ENCODE results near the gene CLCNKA. TPM values are rescaled to one million over a fixed set of nuclear protein-coding genes. Genes with fewer than 3 reads are reported as not detected.
"Not testable (repeated sequence)": the region's sequence is repeated elsewhere in the genome, so short reads cannot be mapped to it uniquely, and the experiment has no call there.

CLCNKA gene
- total RNA-seq, 1 donor from 2014 or later: under 0.01 TPM

DNA sequence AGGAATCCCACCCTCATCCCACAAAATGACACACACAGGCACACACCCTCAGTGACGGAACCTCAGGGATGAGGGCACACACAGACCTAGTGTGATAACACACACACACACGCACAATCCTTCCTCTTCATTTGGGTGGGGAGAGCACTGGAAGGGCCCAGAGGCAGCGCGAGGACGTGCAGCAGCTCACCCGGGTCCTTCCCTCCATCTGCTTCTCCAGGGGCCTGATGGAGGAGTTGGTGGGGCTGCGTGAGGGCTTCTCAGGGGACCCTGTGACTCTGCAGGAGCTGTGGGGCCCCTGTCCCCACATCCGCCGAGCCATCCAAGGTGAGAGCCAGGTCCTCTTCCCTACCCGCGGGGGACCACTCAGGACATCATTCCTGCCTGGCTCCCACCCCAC lies 557 bp downstream of the CLCNKA start:
- H3K27me3 ChIP-seq (ENCODE audit: control insufficient read depth in 3 of 3, insufficient read depth in 3 of 3, low read length in 3 of 3): peaks cover 0 to 2% (median 0%) of the 10 kb centered on the region in 3 donors
- no peak overlapping the region for H3K4me3 ChIP-seq (ENCODE audit: low read length in 3 of 3)
- H3K9ac ChIP-seq (ENCODE audit: low read depth in 1 of 3, low read length in 3 of 3): peak overlapping the region in 2 of 3 donors; percentile 32 to 74
- H3K36me3 ChIP-seq (ENCODE audit: control insufficient read depth in 3 of 3, insufficient read depth in 3 of 3, low read length in 3 of 3): peaks cover 0 to 3% (median 0%) of the 10 kb centered on the region in 3 donors
- H3K4me1 ChIP-seq (ENCODE audit: control insufficient read depth in 3 of 3, insufficient read depth in 3 of 3, low read length in 3 of 3): peaks cover 27 to 55% (median 54%) of the 10 kb centered on the region in 3 donors
- no peaks in the 10 kb centered on the region for H3K9me3 ChIP-seq (ENCODE audit: control insufficient read depth in 3 of 3, low read length in 3 of 3)
- H3K27ac ChIP-seq (ENCODE audit: low read depth, low read length): peak overlapping the region; percentile 99

DNA sequence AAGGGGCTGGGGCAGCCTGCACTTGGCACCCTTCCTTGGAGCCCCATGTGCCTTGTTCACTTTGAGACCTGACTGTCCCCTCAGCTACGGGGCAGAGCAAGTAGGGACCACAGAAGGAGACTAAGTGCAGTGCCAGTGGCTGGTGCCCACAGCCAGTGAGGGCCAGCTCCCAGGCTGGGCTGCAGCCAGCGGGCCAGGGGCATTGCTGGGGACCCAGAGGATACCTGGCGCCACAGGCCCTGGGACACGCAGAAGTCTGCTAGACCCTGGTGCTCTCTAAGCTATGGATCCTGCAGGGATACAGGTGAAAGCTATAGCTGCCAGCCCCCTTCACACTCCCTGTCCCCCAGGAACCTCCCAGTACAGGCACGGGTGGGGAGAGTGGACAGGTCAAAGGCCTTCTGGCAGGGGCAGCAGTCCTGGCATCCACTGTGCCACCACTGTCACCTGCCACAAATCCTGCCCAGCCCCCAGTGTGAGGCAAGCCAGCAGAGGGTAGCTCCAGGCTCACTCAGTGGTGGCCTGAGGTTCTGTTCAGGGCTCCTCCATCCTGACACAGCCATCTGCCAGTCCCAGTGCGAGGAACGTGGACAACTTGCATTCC lies 1.3 kb downstream of the CLCNKA start:
- peak overlapping the region in 2 of 3 donors; percentile 12 to 45 for H3K9ac ChIP-seq (ENCODE audit: low read depth in 1 of 3, low read length in 3 of 3)
- H3K27me3 ChIP-seq (ENCODE audit: control insufficient read depth in 3 of 3, insufficient read depth in 3 of 3, low read length in 3 of 3): peaks cover 0 to 7% (median under 1%) of the 10 kb centered on the region in 3 donors
- no peaks in the 10 kb centered on the region for H3K36me3 ChIP-seq (ENCODE audit: control insufficient read depth in 3 of 3, insufficient read depth in 3 of 3, low read length in 3 of 3)
- H3K4me1 ChIP-seq (ENCODE audit: control insufficient read depth in 3 of 3, insufficient read depth in 3 of 3, low read length in 3 of 3): peaks cover 24 to 52% (median 51%) of the 10 kb centered on the region in 3 donors
- no peak overlapping the region for H3K4me3 ChIP-seq (ENCODE audit: low read length in 3 of 3)
- no peaks in the 10 kb centered on the region for H3K9me3 ChIP-seq (ENCODE audit: control insufficient read depth in 3 of 3, low read length in 3 of 3)
- H3K27ac ChIP-seq (ENCODE audit: low read depth, low read length): no peak overlapping the region

DNA sequence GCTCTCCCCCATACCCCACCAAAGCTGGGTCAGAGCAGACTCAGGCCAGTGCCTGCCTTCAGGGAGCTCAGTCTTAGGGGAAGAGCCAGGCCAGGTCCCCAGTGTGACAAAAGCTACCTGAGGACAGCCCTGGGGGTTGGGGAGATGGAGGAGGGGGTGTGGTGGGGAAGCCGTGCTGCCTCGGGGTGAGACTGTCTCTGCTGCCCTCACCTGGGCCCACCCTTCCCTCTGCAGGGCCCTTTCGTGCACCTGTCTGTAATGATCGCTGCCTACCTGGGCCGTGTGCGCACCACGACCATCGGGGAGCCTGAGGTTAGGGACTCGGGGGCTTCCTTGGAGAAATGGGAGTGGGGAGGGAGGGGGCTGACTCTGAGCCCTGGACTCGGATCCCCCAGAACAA lies 4.5 kb downstream of the CLCNKA start:
- peaks cover 0 to 14% (median 6%) of the 10 kb centered on the region in 3 donors for H3K27me3 ChIP-seq (ENCODE audit: control insufficient read depth in 3 of 3, insufficient read depth in 3 of 3, low read length in 3 of 3)
- not testable (repeated sequence) for H3K36me3 ChIP-seq (ENCODE audit: control insufficient read depth in 3 of 3, insufficient read depth in 3 of 3, low read length in 3 of 3); H3K4me3 ChIP-seq (ENCODE audit: low read length in 3 of 3); H3K9me3 ChIP-seq (ENCODE audit: control insufficient read depth in 3 of 3, low read length in 3 of 3); H3K27ac ChIP-seq (ENCODE audit: low read depth, low read length); H3K9ac ChIP-seq (ENCODE audit: low read depth in 1 of 3, low read length in 3 of 3)
- peaks cover 0 to 25% (median 23%) of the 10 kb centered on the region in 3 donors for H3K4me1 ChIP-seq (ENCODE audit: control insufficient read depth in 3 of 3, insufficient read depth in 3 of 3, low read length in 3 of 3)

DNA sequence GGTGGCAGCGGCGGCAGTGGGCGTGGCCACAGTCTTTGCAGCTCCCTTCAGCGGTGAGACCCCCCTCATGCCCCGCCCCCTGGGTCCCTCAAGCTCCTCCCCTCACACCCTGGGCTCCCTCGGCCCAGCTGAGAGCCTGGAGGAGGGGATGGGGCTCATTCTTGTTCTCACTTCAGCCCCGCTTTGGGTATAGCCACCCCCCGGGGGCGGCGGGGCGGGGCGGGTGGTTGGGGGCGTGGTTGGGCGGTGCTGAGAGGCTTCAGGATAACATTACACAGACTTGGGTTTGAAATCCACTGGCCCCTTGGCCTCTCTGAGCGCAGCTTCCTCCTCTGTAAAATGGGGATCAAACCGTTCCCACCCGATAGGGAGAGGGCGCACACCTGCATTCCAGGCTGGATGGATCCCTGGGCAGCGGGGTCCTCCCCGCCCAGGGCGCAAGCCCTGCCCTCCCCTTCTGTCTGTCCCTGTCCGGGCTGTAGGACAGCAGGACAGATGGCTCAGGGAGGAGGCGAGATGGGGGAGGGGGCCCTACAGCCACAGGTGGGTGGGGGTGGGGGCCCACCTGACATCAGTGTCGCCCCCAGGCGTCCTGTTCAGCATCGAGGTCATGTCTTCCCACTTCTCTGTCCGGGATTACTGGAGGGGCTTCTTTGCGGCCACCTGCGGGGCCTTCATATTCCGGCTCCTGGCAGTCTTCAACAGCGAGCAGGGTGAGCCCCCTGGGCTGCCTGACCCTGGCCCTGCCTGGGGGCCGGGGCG lies 5.1 kb downstream of the CLCNKA start:
- Histone ChIP-seq H3K4me3 (ENCODE audit: low read length in 3 of 3) (peak overlapping the region in 1 of 3 donors; percentile 29), H3K27ac (ENCODE audit: low read depth, low read length) (no peak overlapping the region), H3K36me3 (ENCODE audit: control insufficient read depth in 3 of 3, insufficient read depth in 3 of 3, low read length in 3 of 3) (no peaks in the 10 kb centered on the region), H3K4me1 (ENCODE audit: control insufficient read depth in 3 of 3, insufficient read depth in 3 of 3, low read length in 3 of 3) (peaks cover 0 to 19% (median 17%) of the 10 kb centered on the region in 3 donors), H3K9ac (ENCODE audit: low read depth in 1 of 3, low read length in 3 of 3) (peak overlapping the region in 1 of 3 donors; percentile 40), H3K9me3 (ENCODE audit: control insufficient read depth in 3 of 3, low read length in 3 of 3) (no peaks in the 10 kb centered on the region), H3K27me3 (ENCODE audit: control insufficient read depth in 3 of 3, insufficient read depth in 3 of 3, low read length in 3 of 3) (peaks cover 0 to 14% (median 6%) of the 10 kb centered on the region in 3 donors)

DNA sequence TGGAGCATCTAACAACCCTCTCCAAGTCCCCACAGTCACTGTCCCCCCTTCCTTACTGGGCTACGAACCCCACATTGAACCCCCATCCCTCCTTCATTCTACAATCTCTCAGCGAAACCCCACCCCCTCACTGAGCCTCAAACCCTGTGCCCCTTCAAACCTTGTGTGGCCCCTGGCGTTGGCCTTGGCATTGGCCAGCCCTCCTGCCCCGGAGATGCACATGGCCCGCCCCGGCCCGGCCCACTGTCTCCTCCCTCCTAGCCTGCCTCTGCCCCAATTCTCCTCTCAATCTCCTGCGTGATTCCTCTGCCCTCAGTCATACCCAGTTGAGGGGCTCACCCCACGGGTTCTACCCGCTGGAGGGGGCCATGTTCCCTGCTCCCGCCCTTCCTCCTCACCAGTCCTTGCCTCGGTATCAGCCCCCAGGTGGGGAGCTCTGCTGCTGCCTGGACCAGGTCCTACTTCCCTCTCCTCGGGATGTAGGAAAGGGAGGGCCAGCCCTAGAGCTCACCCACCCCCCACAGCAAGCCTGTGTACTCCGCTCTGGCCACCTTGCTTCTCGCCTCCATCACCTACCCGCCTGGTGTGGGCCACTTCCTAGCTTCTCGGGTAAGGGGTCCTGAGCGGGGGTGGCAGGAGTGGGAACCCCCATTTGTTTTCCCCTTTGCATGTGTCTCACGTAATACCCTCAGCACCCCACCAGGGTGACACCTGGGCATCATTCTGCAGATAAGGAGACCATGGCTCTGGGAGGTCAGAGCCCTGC lies 6.6 kb downstream of the CLCNKA start:
- peaks cover 0 to 14% (median 6%) of the 10 kb centered on the region in 3 donors for H3K27me3 ChIP-seq (ENCODE audit: control insufficient read depth in 3 of 3, insufficient read depth in 3 of 3, low read length in 3 of 3)
- H3K36me3 ChIP-seq (ENCODE audit: control insufficient read depth in 3 of 3, insufficient read depth in 3 of 3, low read length in 3 of 3): no peaks in the 10 kb centered on the region
- H3K27ac ChIP-seq (ENCODE audit: low read depth, low read length): no peak overlapping the region
- H3K9me3 ChIP-seq (ENCODE audit: control insufficient read depth in 3 of 3, low read length in 3 of 3): no peaks in the 10 kb centered on the region
- no peak overlapping the region for H3K4me3 ChIP-seq (ENCODE audit: low read length in 3 of 3)
- H3K4me1 ChIP-seq (ENCODE audit: control insufficient read depth in 3 of 3, insufficient read depth in 3 of 3, low read length in 3 of 3): peaks cover 4 to 15% (median 13%) of the 10 kb centered on the region in 3 donors
- no peak overlapping the region for H3K9ac ChIP-seq (ENCODE audit: low read depth in 1 of 3, low read length in 3 of 3)

DNA sequence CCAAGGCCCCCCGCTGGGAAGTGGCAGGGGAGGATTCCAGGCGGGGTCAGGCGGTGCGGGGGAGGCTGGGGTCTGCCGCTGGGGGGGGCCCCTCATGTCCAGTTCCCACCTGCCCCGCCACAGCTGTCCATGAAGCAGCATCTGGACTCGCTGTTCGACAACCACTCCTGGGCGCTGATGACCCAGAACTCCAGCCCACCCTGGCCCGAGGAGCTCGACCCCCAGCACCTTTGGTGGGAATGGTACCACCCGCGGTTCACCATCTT lies 7.1 kb downstream of the CLCNKA start:
- Histone ChIP-seq H3K27me3 (ENCODE audit: control insufficient read depth in 3 of 3, insufficient read depth in 3 of 3, low read length in 3 of 3) (peaks cover 0 to 14% (median 6%) of the 10 kb centered on the region in 3 donors), H3K4me1 (ENCODE audit: control insufficient read depth in 3 of 3, insufficient read depth in 3 of 3, low read length in 3 of 3) (peaks cover 4 to 11% (median 8%) of the 10 kb centered on the region in 3 donors)
- not testable (repeated sequence) for H3K4me3 ChIP-seq (ENCODE audit: low read length in 3 of 3)

DNA sequence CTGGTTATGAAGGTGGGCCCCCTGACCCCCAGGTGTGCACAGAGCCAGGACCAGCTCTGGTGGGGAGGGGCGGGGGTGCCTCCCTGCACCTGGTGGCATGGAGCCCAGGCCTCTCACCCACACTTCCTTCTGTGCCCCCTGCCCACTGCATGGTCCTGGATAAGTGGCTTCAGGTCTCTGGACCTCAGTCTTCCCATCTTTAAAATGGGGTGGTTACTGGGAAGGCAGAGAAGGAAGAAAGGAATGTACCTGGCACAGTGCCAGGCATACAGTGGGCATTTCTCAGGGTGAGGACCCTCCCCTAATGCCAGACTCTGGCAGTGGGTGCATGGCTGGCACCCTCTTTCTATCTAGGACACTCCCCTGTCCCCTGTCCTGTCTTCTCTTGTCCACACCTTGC lies 7.5 kb downstream of the CLCNKA start:
- Histone ChIP-seq H3K4me3 (ENCODE audit: low read length in 3 of 3) (no peak overlapping the region), H3K27me3 (ENCODE audit: control insufficient read depth in 3 of 3, insufficient read depth in 3 of 3, low read length in 3 of 3) (peaks cover 0 to 14% (median 6%) of the 10 kb centered on the region in 3 donors)

More for the DNA sequence above, 7.1 kb downstream of the CLCNKA start:
- H3K9me3 ChIP-seq (ENCODE audit: control insufficient read depth in 3 of 3, low read length in 3 of 3); H3K9ac ChIP-seq (ENCODE audit: low read depth in 1 of 3, low read length in 3 of 3); H3K36me3 ChIP-seq (ENCODE audit: control insufficient read depth in 3 of 3, insufficient read depth in 3 of 3, low read length in 3 of 3); H3K27ac ChIP-seq (ENCODE audit: low read depth, low read length): not testable (repeated sequence)

DNA sequence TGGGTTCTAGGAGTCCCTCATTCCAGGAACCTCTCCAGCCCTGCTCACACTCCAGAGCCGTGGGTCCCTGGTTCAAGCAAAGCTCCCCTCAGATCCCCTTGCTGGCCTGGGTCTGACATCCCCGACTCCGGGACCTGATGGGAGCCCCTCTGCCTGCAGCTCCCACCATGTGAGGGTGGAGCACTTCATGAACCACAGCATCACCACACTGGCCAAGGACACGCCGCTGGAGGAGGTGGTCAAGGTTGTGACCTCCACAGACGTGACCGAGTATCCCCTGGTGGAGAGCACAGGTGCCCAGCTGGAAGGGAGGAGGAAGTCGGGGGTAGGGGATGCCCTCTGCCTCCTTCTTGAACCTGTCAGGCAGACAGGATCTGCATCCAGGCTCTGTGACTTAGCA lies 9.7 kb downstream of the CLCNKA start:
- peaks cover 0 to 14% (median 6%) of the 10 kb centered on the region in 3 donors for H3K27me3 ChIP-seq (ENCODE audit: control insufficient read depth in 3 of 3, insufficient read depth in 3 of 3, low read length in 3 of 3)

More for the DNA sequence above, 7.5 kb downstream of the CLCNKA start:
- H3K36me3 ChIP-seq (ENCODE audit: control insufficient read depth in 3 of 3, insufficient read depth in 3 of 3, low read length in 3 of 3): no peaks in the 10 kb centered on the region
- H3K9me3 ChIP-seq (ENCODE audit: control insufficient read depth in 3 of 3, low read length in 3 of 3): no peaks in the 10 kb centered on the region
- H3K27ac ChIP-seq (ENCODE audit: low read depth, low read length): no peak overlapping the region
- H3K4me1 ChIP-seq (ENCODE audit: control insufficient read depth in 3 of 3, insufficient read depth in 3 of 3, low read length in 3 of 3): peaks cover 4 to 11% (median 7%) of the 10 kb centered on the region in 3 donors
- no peak overlapping the region for H3K9ac ChIP-seq (ENCODE audit: low read depth in 1 of 3, low read length in 3 of 3)

DNA sequence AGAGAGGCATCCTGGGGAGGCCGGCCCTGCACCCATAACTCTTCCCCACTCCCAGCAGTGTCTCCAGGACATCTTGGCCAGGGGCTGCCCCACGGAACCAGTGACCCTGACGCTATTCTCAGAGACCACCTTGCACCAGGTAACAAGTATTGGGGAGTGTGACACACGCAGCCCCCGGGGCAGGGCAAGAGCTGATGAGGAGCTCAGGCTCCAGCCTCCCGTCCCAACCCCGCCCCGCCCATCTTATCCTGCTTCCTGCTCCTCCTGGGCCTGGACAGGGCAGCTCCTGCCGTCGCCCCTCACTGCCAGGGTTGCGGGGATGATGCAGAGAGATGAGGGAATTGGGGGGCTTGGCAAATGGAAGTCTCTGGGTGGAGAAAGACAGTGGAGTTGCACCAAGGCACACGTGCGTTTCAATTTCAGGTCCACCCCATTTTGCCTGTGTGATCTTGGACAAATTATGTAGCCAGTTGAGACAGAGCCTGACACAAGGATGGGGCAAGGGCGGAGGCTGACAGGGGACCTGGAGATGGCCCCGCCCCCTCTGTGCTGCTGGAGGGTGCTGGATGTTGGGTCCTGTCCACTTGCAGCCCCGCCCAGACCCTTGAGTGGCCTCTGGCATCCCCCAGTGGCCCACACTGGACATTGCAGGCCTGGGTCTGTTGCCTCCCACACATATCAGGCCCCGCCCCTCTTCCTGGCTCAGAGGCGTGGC lies 10.7 kb downstream of the CLCNKA start:
- Histone ChIP-seq H3K4me3 (ENCODE audit: low read length in 3 of 3) (no peak overlapping the region), H3K36me3 (ENCODE audit: control insufficient read depth in 3 of 3, insufficient read depth in 3 of 3, low read length in 3 of 3) (no peaks in the 10 kb centered on the region), H3K4me1 (ENCODE audit: control insufficient read depth in 3 of 3, insufficient read depth in 3 of 3, low read length in 3 of 3) (peaks cover 4 to 7% (median 5%) of the 10 kb centered on the region in 3 donors), H3K27ac (ENCODE audit: low read depth, low read length) (no peak overlapping the region), H3K27me3 (ENCODE audit: control insufficient read depth in 3 of 3, insufficient read depth in 3 of 3, low read length in 3 of 3) (peaks cover 0 to 10% (median 6%) of the 10 kb centered on the region in 3 donors), H3K9me3 (ENCODE audit: control insufficient read depth in 3 of 3, low read length in 3 of 3) (no peaks in the 10 kb centered on the region), H3K9ac (ENCODE audit: low read depth in 1 of 3, low read length in 3 of 3) (no peak overlapping the region)

More for the DNA sequence above, 9.7 kb downstream of the CLCNKA start:
- H3K9ac ChIP-seq (ENCODE audit: low read depth in 1 of 3, low read length in 3 of 3): no peak overlapping the region
- H3K4me1 ChIP-seq (ENCODE audit: control insufficient read depth in 3 of 3, insufficient read depth in 3 of 3, low read length in 3 of 3): peaks cover 4 to 11% (median 7%) of the 10 kb centered on the region in 3 donors
- H3K36me3 ChIP-seq (ENCODE audit: control insufficient read depth in 3 of 3, insufficient read depth in 3 of 3, low read length in 3 of 3): no peaks in the 10 kb centered on the region
- no peak overlapping the region for H3K27ac ChIP-seq (ENCODE audit: low read depth, low read length)
- H3K9me3 ChIP-seq (ENCODE audit: control insufficient read depth in 3 of 3, low read length in 3 of 3): no peaks in the 10 kb centered on the region
- no peak overlapping the region for H3K4me3 ChIP-seq (ENCODE audit: low read length in 3 of 3)

Measured in skeletal muscle tissue (tissue), 4 donors.